Measurements from ENCODE around the gene KCNJ9.

KCNJ9 gene

GRCh38 chr1:160127865-160128523, 46.7 kb downstream of the KCNJ9 start:
- DNase-seq (ENCODE audit: low read depth) = no peak

GRCh38 chr1:160128636-160129035, 47.3 kb downstream of the KCNJ9 start:
- DNase-seq (ENCODE audit: low read depth) = no peak

- DNase-seq (ENCODE audit: low read depth) = no peak
These were observed 47.7 kb downstream of the KCNJ9 start for GRCh38 chr1:160129046-160129445.

DNA sequence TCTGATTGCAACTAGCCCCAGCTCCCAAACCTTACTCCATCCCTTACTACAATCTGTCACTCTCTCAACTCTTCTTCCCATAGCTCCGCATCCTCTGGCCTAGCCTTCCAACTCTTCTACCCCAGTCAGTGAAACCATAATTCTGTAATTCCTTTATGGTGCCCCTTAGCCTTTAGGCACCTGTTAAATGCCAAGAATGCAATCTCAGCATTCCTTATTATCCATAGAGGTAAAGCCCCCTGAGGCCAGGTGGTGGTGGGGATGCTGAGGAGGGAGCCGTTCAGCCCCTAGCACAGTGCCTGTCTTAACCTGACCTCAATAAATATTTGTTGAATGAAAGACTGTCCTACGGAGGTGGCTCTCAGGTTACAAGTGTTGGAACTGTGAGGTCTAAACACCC, 48.2 kb downstream of the KCNJ9 start:
- DNase-seq (ENCODE audit: low read depth) = no peak

DNA sequence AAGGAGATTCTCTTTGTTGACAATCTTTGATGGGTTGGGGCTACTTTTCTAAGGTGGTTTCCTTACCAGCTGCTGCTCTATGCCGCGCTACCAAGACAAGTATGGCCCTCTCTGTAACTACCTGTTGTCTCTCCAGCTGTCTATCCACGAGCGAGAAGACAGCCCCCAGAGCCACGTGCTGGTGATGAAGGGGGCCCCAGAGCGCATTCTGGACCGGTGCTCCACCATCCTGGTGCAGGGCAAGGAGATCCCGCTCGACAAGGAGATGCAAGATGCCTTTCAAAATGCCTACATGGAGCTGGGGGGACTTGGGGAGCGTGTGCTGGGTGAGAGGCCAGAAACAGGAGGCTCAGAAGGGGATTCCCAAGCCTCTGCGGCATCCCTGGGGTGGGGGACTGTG, 48.6 kb downstream of the KCNJ9 start:
- no peak for DNase-seq (ENCODE audit: low read depth)

- no peak for DNase-seq (ENCODE audit: low read depth)
These were observed 49.1 kb downstream of the KCNJ9 start for GRCh38 chr1:160130486-160130885.

- no peak for DNase-seq (ENCODE audit: low read depth)
These were observed 49.6 kb downstream of the KCNJ9 start for GRCh38 chr1:160130939-160131338.

DNA sequence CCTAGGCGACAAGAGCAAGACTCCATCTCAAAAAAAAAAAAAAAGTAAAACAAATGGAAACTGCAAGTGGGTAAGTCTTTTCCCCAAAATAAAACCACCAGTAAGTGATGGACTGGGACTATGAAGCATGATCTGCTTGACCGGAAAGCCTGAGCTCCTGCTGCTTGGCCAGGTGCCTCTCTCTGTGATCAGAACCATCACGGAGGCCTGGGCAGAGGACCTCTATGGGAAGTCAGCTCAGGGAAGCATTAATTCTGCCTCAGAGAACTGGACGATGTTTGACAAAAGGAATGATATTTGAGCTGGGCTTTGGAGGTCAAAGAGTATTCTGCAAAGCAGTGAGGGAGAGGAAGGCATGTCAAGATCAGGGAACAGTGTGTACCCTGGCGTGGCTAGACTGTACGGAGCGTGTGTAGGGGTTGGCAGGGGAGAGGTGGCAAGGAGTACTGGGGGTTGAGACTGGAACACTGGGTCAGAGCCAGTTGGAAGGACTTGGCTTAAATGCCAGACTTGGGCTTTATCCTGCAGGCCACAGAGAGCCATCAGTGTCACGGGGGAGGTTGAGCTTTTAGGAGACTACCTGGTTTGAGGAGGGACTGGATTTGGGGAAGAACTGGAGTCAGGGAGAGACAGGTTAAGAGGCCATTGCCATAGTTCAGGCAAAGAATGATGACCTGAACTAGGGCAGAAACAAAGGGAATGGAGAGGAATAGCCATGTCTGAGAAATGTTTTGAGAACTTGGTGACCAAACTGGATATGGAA, 50.6 kb downstream of the KCNJ9 start:
- no peak for DNase-seq (ENCODE audit: low read depth)

- DNase-seq (ENCODE audit: low read depth) = no peak
These were observed 52.8 kb downstream of the KCNJ9 start for GRCh38 chr1:160133990-160134770.

GRCh38 chr1:160134791-160135572, 53.6 kb downstream of the KCNJ9 start:
- DNase-seq (ENCODE audit: low read depth) = no peak

- no peak for DNase-seq (ENCODE audit: low read depth)
These were observed 55.0 kb downstream of the KCNJ9 start for GRCh38 chr1:160136121-160136925.

DNA sequence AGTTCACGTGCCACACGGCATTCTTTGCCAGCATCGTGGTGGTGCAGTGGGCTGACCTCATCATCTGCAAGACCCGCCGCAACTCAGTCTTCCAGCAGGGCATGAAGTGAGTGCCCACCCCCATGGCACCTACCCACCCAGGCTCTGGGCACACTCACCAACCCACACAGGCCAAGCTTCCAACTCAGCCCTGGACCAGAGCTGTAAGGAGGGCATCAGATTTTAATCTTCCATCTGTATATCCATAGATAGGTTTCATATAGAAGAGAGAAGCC, 55.5 kb downstream of the KCNJ9 start:
- no peak for DNase-seq (ENCODE audit: low read depth)

DNA sequence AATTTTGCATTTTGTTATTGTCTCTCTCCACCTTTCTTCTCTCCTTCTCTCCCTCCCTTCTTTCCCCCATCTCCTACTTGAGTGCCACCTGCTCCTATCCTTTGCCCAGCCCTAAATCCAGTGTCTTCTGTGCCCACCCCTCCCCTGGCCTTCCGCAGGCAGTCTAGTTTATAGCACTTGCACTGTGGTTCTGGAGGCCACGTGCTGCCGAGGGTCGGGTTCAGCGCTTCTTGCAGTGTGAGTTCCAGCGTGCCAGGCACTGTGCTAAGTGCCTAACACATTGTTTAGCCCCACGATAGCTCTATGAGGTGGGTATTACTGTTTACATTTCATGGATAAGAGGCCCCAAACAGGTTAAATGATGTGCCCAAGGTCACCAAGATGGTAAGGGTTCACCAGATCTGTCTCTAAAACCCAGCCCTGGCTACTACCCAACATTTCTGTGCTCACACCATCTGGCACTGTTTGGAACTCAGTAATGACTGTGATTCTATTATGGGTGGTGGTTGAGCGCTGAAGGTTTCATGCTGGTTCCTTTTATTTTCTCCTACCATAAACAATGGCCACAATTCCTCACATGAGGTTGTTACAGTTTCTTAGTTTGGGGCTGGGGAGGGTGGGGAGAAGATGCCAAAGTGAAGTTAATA, 56.0 kb downstream of the KCNJ9 start:
- no peak for DNase-seq (ENCODE audit: low read depth)

DNA sequence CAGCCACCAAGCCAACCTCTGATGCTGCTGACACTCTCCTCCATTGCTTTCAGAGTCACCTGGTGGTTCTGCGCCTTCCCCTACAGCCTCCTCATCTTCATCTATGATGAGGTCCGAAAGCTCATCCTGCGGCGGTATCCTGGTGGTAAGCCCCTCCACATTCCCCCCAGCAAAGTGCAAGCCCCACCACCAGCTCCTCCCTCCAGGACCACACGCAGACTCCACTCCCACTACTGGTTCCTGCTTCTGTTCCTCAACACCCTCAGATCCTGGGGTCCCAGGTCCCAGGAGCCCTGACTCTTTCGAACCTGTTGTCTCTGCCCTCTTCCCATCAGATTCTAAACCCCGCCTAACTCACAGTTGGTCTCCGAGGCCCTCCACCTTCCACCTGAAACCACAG, 58.5 kb downstream of the KCNJ9 start:
- no peak for DNase-seq (ENCODE audit: low read depth)

All from CMK (cell line).